Mammary epithelial cell (primary cell): ENCODE results near the gene C19orf12.

Experiments used
- CTCF ChIP-seq, 2 donors: IDR thresholded peaks in 1 of 2; conservative IDR thresholded peaks in 1 of 2; 2 replicates each; pipeline ENCODE4 v1.5.1; 2011 to 2012; ENCODE audit warnings: inconsistent platforms in 2 of 2, low read length in 2 of 2, mild to moderate bottlenecking in 2 of 2, control low read depth in 1 of 2, low read depth in 1 of 2; ENCODE audit not compliant: insufficient read depth in 1 of 2; ENCODE audit errors: extremely low read depth in 1 of 2
- EZH2 ChIP-seq: IDR thresholded peaks from 2 replicates; pipeline ENCODE4 v1.6.1; 2012; ENCODE audit warnings: low read length, inconsistent platforms, borderline replicate concordance

GRCh38 chr19:29695765-29696564, 19.1 kb downstream of the C19orf12 start:
- TF ChIP-seq CTCF (conservative IDR thresholded peaks at IDR 0.05 in 1 of 2, IDR thresholded peaks at IDR 0.05 in 1 of 2; ENCODE audit: extremely low read depth in 1 of 2, insufficient read depth in 1 of 2, low read depth in 1 of 2, low read length in 2 of 2) (no peak), EZH2 (no peak)
